B cell (primary cell): ENCODE measurements around the gene NRL.

Source experiments
- CTCF ChIP-seq: fragments of 200-600 bp; IDR thresholded peaks from one replicate; pipeline ENCODE4 v1.8.0; 2022; ENCODE audit warnings: antibody characterized with exemption, mild to moderate bottlenecking
- EZH2 ChIP-seq: IDR thresholded peaks from 2 replicates; pipeline ENCODE4 v1.6.1; 2012; ENCODE audit warnings: borderline replicate concordance, low read depth, mild to moderate bottlenecking, moderate library complexity, low read length; ENCODE audit not compliant: insufficient read depth, poor library complexity, severe bottlenecking

- TF ChIP-seq CTCF = no peak
- no peak for TF ChIP-seq EZH2
Measured at GRCh38 chr14:24157331-24157730, 42.6 kb upstream of the NRL start.
